ENCODE results near the gene PRC1.

DNA sequence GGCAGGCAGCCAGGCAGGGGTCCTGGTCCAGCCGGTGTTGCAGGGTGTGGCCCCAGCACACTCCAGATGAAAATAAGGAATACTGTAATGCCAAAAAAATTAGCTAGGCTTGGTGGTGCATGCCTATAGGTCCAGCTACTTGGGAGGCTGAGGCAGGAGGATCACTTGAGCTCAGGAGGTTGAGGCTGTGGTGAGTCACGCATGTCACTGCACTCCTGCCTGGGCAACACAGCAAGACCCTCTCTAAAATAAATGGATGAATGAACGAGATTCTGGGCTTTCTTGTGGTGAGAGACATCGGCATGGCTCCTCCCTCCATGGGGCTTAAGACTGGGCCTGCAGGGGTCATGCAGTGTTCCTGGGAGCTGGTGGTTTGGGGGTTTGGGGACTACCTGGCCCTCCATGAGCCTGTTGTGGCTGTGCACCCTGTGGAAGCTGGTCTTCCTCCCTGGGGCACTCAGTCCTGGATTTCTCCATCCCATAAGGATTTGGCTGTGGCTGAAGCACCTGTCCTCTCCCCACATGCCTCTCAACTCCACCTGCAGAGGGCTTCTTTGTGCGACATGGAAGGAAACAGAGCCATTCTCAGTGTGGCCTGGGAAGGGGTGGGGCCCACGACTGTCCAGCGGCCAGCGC is 47.3 kb downstream of the PRC1 start:
- no peak for TF ChIP-seq CTCF (IDR thresholded peaks at IDR 0.05)
- no peak for TF ChIP-seq POLR2A (IDR thresholded peaks at IDR 0.05)

Data from breast epithelium (tissue), 3 donors.